K562 (cell line): ENCODE measurements around the gene C1QL3. TPM values are rescaled to one million over a fixed set of nuclear protein-coding genes. Genes with fewer than 3 reads are reported as not detected.

Source experiments
- ATAC-seq: fragments of 200-7000 bp; cut with Tn5 transposase; 3 replicates; pipeline ENCODE4 v1.9.1; 2020; ENCODE audit warnings: moderate library complexity
- BruUV-seq: library from RNA; stranded (reverse); fragments of 400-500 nt; replicated peaks from 2 replicates; lab custom pipeline; 2021; lab: Mats Ljungman, UMichigan
- CTCF ChIA-PET: fragments of 300-600 bp; formaldehyde crosslinking; extraction: SDS; loops from one replicate; lab custom pipeline; 2021; ENCODE audit warnings: low intra/inter-chr PET ratio; lab: Yijun Ruan, JAX
- POLR2A ChIA-PET: fragments of 300-600, 350-650 bp; sonication (Branson Sonifier 250); formaldehyde crosslinking; extraction: SDS; loops from one replicate; lab custom pipeline; 2021; ENCODE audit warnings: antibody characterized with exemption, inconsistent platforms; lab: Yijun Ruan, JAX
- DNase-seq, 4 experiments: peaks; one replicate each; pipeline versions ENCODE4 v3.0.0 to v3.0.0-alpha.2; 2011 to 2018; ENCODE audit warnings: low spot score in 3 of 4, mixed read lengths in 3 of 4; ENCODE audit errors: extremely low read depth in 1 of 4
- FAIRE-seq: peaks from 2 replicates; lab custom pipeline; 2011; peaks lifted over from hg19 to GRCh38; lab: Jason Lieb, UNC
- H2AFZ ChIP-seq: 2 replicates; pipeline ENCODE4 v1.6.0; 2011; ENCODE audit warnings: low read depth, low read length, control low read depth, inconsistent platforms
- H3K27ac ChIP-seq: fragments of 200-600 bp; 3 replicates; pipeline ENCODE4 v1.8.0; 2011; ENCODE audit warnings: low read depth, mild to moderate bottlenecking, control low read depth, inconsistent platforms, low read length, moderate library complexity, mixed read lengths; ENCODE audit errors: extremely low read depth
- H3K27me3 ChIP-seq, 2 experiments: fragments of 300-600 bp in 1 of 2; 2 replicates in 1 of 2; 3 replicates in 1 of 2; pipeline versions ENCODE4 v1.6.0 to v1.8.0; 2011; ENCODE audit warnings: inconsistent platforms in 2 of 2, low read length in 2 of 2, mild to moderate bottlenecking in 1 of 2, mixed read lengths in 1 of 2, moderate library complexity in 1 of 2; ENCODE audit not compliant: control insufficient read depth in 2 of 2, insufficient read depth in 2 of 2
- H3K36me3 ChIP-seq: fragments of 300-600 bp; 3 replicates; pipeline ENCODE4 v1.8.0; 2011; ENCODE audit warnings: mild to moderate bottlenecking, low read length, inconsistent platforms; ENCODE audit not compliant: control insufficient read depth, insufficient read depth
- H3K4me1 ChIP-seq, 2 experiments: fragments of 200-600 bp in 1 of 2; replicated peaks in 1 of 2; 2 replicates in 1 of 2; 3 replicates in 1 of 2; pipeline versions ENCODE4 v1.5.1 to v1.8.0; 2011; ENCODE audit warnings: inconsistent platforms in 2 of 2, low read length in 2 of 2, mild to moderate bottlenecking in 1 of 2, mixed read lengths in 1 of 2, moderate library complexity in 1 of 2; ENCODE audit not compliant: control insufficient read depth in 2 of 2, insufficient read depth in 2 of 2
- H3K4me2 ChIP-seq: 2 replicates; pipeline ENCODE4 v1.6.1; 2011; ENCODE audit warnings: low read length, control low read depth, inconsistent platforms, mixed read lengths; ENCODE audit not compliant: insufficient read depth
- H3K4me3 ChIP-seq: fragments of 200-600 bp; sonication (generic), shearing (Covaris generic); 2 replicates; pipeline ENCODE4 v1.5.1; 2016; ENCODE audit warnings: control low read depth, inconsistent platforms
- H3K79me2 ChIP-seq: fragments of 200-600 bp; 3 replicates; pipeline ENCODE4 v1.8.0; 2011; ENCODE audit warnings: low read length, inconsistent platforms; ENCODE audit not compliant: control insufficient read depth, insufficient read depth
- H3K9ac ChIP-seq, 2 experiments: 2 replicates each; pipeline versions ENCODE4 v1.6.0 to v1.6.1; 2011; ENCODE audit warnings: low read depth in 2 of 2, low read length in 2 of 2, control low read depth in 1 of 2, inconsistent platforms in 1 of 2, mild to moderate bottlenecking in 1 of 2, mixed read lengths in 1 of 2; ENCODE audit not compliant: insufficient read depth in 1 of 2
- H3K9me1 ChIP-seq: one replicate; pipeline ENCODE4 v1.6.0; 2011; ENCODE audit warnings: inconsistent platforms, mild to moderate bottlenecking, low read length, moderate library complexity; ENCODE audit not compliant: control insufficient read depth, insufficient read depth
- H3K9me3 ChIP-seq: replicated peaks from 2 replicates; pipeline ENCODE4 v1.5.1; 2011; ENCODE audit warnings: low read depth, low read length, inconsistent platforms; ENCODE audit not compliant: control insufficient read depth, insufficient read depth
- H4K20me1 ChIP-seq: replicated peaks from 2 replicates; pipeline ENCODE4 v1.6.1; 2011; ENCODE audit warnings: low read length, inconsistent platforms, mixed read lengths; ENCODE audit not compliant: control insufficient read depth, insufficient read depth
- ARHGAP35 ChIP-seq: fragments of 450-650 bp; IDR thresholded peaks from 2 replicates; pipeline ENCODE4 v1.6.1; 2018; ENCODE audit not compliant: partially characterized antibody
- LEF1 ChIP-seq: fragments of 450-650 bp; IDR thresholded peaks from 2 replicates; pipeline ENCODE4 v1.6.1; 2016; ENCODE audit warnings: mild to moderate bottlenecking
- WGBS: fragments of 100-300 bp; shearing (Covaris generic); methylation state at CpG from one replicate; pipeline ENCODE4 v1.1.6; 2016; ENCODE audit warnings: low coverage, mixed read lengths; ENCODE audit not compliant: insufficient coverage; ENCODE audit errors: missing lambda C conversion rate; 5-methylcytosine and 5-hydroxymethylcytosine counted together
- in situ Hi-C: fragments of 300-500 bp; cut with MboI; formaldehyde crosslinking; loops from 4 replicates; pipeline ENCODE4 v1.15.0; 2018; ENCODE audit warnings: inconsistent platforms, mixed read lengths
- intact Hi-C: fragments of 100-400 bp; cut with micrococcal nuclease; formaldehyde crosslinking; loops from 2 replicates; pipeline ENCODE4 v1.14.2; 2022
- polyA plus RNA-seq, 8 experiments: library from polyadenylated mRNA; depleted of rRNA in 4 of 8; stranded (reverse) in 5 of 8; unstranded in 3 of 8; fragments of >200 nt; fragmentation: Nextera tagmentation in 2 of 8; fragmentation: Illumina TruSeq in 1 of 8; extraction: Ambion mirVana in 2 of 8; extraction: Trizol in 1 of 8; gene quantifications; 2 replicates each; pipeline versions ENCODE4 v1.2.1 to v1.2.3, GENCODE V29; 2011 to 2014; ENCODE audit warnings: inconsistent platforms in 1 of 8, missing spikeins in 1 of 8
- total RNA-seq, 7 experiments: library from RNA; depleted of rRNA in 6 of 7; stranded (reverse); fragments of >200 nt in 6 of 7; fragmentation: Illumina TruSeq in 2 of 7; extraction: Trizol in 2 of 7; gene quantifications; 2 replicates each; pipeline versions ENCODE4 v1.2.1 to v1.2.3, GENCODE V29; 2011 to 2021; ENCODE audit warnings: low replicate concordance in 1 of 7
- TF ChIP-seq, protein P1 (sequence below), 2 experiments: fragments of 450-650 bp in 1 of 2; sonication (generic) in 1 of 2; formaldehyde crosslinking in 1 of 2; IDR thresholded peaks; 2 replicates each; pipeline versions ENCODE4 v1.7.1 to v1.9.0; 2016 to 2022; ENCODE audit warnings: inconsistent platforms in 1 of 2, mild to moderate bottlenecking in 1 of 2, missing genetic modification reagents in 1 of 2

C1QL3 gene
- total and polyA plus RNA-seq, 9 of the 15 experiments (the other 6 are each of a cell fraction or from before 2014, with no cell fraction given) = 0.28 to 0.37 TPM; not detected in 7

DNA sequence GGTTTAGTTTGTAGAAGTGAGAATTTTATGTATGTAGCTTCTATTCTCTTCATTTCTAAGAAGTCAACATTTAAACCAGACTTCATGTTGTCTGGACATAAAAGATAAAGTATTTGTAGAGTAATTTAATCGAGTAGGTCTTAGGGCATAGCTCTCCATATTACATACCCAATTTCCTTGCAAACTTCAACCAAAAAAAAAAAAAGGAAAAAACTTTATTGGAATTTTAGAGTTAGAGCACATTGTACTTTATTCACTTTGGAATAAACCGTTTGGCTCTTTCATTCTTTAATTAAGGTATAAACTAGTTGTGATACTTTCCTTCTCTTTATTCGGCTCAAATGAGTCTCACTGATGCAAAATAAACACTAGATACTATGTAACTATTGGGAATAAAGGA, 48.9 kb downstream of the C1QL3 start:
- Histone ChIP-seq H3K9me1 (no peaks in the 10 kb centered on the region), H3K27me3 (no peaks in the 10 kb centered on the region), H3K4me2 (no peak overlapping the region), H2AFZ (no peak overlapping the region), H3K36me3 (no peaks in the 10 kb centered on the region), H3K27ac (no peak overlapping the region; the same call in 2 of the 3 replicates), H3K79me2 (peaks cover 6% of the 10 kb centered on the region; the same call in 1 of the 3 replicates), H3K4me3 (no peak overlapping the region), H4K20me1 (no peaks in the 10 kb centered on the region), H3K9ac (no peak overlapping the region), H3K4me1 (peaks cover 0 to 11% of the 10 kb centered on the region in 2 experiments; a peak in 4 of 5 replicates), H3K9me3 (no peaks in the 10 kb centered on the region)
- FAIRE-seq (no peak), ATAC-seq (no peak), DNase-seq (no peak)
- BruUV-seq = no TSS peak
- POLR2A ChIA-PET = no interaction called here
- in situ Hi-C loops (no loop called here), intact Hi-C loops (no loop called here)
- no peak for TF ChIP-seq LEF1
- TF ChIP-seq ARHGAP35 = no peak
- TF ChIP-seq, protein P1, sequence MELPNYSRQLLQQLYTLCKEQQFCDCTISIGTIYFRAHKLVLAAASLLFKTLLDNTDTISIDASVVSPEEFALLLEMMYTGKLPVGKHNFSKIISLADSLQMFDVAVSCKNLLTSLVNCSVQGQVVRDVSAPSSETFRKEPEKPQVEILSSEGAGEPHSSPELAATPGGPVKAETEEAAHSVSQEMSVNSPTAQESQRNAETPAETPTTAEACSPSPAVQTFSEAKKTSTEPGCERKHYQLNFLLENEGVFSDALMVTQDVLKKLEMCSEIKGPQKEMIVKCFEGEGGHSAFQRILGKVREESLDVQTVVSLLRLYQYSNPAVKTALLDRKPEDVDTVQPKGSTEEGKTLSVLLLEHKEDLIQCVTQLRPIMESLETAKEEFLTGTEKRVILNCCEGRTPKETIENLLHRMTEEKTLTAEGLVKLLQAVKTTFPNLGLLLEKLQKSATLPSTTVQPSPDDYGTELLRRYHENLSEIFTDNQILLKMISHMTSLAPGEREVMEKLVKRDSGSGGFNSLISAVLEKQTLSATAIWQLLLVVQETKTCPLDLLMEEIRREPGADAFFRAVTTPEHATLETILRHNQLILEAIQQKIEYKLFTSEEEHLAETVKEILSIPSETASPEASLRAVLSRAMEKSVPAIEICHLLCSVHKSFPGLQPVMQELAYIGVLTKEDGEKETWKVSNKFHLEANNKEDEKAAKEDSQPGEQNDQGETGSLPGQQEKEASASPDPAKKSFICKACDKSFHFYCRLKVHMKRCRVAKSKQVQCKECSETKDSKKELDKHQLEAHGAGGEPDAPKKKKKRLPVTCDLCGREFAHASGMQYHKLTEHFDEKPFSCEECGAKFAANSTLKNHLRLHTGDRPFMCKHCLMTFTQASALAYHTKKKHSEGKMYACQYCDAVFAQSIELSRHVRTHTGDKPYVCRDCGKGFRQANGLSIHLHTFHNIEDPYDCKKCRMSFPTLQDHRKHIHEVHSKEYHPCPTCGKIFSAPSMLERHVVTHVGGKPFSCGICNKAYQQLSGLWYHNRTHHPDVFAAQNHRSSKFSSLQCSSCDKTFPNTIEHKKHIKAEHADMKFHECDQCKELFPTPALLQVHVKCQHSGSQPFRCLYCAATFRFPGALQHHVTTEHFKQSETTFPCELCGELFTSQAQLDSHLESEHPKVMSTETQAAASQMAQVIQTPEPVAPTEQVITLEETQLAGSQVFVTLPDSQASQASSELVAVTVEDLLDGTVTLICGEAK (IDR thresholded peaks at IDR 0.05) = peak; percentile 57; the same call in 1 of the 2 replicates
- TF ChIP-seq, protein P1 (CRISPR knock-in tag; IDR thresholded peaks at IDR 0.05) = peak; percentile 66
- WGBS = 55% methylated on average over 3 of the region's 3 CpGs
- CTCF ChIA-PET = no interaction called here
